Activated T-cell treated with anti-CD3 and anti-CD28 coated beads, Interleukin-2, amount 50 U/mL, for 48 hours (primary cell): ENCODE results near the gene MCM3AP.
"Not testable (repeated sequence)": the region's sequence is repeated elsewhere in the genome, so short reads cannot be mapped to it uniquely, and the experiment has no call there.

Experiments used
- DNase-seq, 2 experiments: peaks; one replicate each; pipeline ENCODE4 v3.0.0-alpha.2; 2020

The MCM3AP gene

GRCh38 chr21:46239817-46240325 lies 45.5 kb downstream of the MCM3AP start:
- DNase-seq: no peak

DNA sequence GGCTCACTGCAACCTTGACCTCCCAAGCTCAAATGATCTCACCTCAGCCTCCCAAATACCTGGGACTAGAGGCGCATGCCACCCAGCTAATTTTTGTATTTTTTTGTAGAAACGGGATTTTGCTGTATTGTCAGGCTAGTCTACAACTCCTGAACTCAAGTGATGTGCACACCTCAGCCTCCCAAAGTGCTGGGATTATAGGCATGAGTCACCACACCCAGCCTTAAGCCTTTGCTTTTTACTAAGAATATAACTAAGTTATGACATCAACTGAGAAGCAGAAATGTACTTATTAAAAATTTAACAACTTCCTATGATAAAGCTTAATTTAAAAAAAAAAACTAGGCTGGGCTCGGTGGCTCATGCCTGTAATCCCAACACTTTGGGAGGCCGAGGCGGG lies 47.9 kb downstream of the MCM3AP start:
- no peak for DNase-seq

- no peak for DNase-seq
These were observed 50.9 kb downstream of the MCM3AP start for GRCh38 chr21:46234436-46234950.

GRCh38 chr21:46229923-46230260 lies 55.5 kb downstream of the MCM3AP start:
- DNase-seq: no peak

- DNase-seq: no peak
These were observed 56.1 kb downstream of the MCM3AP start for GRCh38 chr21:46229133-46229922.

- peak; percentile 96 for DNase-seq
These were observed 56.9 kb downstream of the MCM3AP start, which contains the start of gene LSS for GRCh38 chr21:46228345-46229051. Gene LSS, minus strand, starts transcription at chr21:46228774. Its CDS starts 29 bp downstream, at chr21:46228745.

DNA sequence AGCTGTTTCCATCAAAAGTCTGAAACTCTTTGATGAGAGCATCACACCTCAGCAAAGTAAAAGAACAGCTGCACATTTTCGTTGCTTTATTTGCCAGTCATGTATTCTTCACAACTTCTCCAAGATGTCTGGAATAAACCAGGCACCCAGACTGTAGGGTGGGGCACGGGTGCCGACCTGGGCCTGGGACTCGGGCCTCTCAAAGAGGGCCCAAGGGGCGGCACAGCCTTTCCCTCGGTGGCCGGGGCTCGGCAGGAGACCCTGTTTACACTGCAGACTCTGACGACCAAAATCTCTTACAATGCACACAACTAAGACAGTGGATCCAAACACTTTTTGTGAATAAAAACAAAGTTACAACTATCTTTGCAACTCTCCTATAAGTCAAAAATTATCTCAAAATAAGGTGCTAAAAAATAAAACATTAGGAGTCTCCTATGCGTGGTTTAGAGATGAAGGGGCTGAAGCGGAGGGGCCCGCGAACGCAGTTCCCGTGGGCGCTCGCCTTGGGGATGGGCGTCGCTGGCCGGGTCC lies 57.5 kb downstream of the MCM3AP start:
- DNase-seq: no peak

- no peak for DNase-seq
These were observed 58.4 kb downstream of the MCM3AP start for GRCh38 chr21:46226920-46227599.

- DNase-seq: no peak
These were observed 59.3 kb downstream of the MCM3AP start for GRCh38 chr21:46226146-46226545.

DNA sequence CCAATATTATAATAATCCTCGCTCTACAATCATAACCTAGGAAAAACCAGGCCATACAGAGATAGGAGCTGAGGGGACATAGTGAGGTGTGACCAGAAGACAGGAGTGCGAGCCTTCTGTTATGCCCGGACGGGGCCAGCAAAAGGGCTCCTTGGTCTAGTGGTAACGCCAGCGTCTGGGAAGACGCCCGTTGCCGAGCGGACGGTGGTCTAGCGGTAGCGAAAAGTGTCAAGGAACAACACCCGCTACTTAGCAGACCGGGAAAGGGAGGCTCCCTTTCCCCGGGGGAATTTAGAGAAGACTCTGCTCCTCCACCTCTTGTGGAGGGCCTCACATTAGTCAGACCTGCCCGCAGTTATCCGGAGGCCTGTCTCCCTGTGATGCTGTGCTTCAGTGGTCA lies 61.8 kb downstream of the MCM3AP start:
- not testable (repeated sequence) for DNase-seq

DNA sequence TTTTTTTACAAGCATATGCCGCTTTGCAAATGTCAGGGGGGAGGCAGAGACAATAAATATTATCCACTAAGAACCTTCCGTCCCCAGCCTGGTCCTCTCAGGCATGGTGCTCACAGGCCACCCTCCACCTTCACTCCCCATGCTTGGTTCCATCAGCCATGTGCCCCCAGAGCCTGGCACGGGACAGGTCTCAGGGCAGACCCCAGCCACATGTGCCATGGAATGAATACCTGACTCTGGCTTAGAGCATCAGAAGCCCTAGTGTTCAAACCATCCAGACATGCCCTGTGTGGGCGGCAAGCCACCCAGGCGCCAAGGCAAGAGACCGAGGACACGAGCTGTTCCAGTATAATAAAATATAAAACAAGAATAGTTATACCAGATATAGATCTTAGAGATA lies 62.2 kb downstream of the MCM3AP start:
- no peak for DNase-seq

GRCh38 chr21:46222436-46223116 lies 62.8 kb downstream of the MCM3AP start:
- DNase-seq: no peak

- DNase-seq: no peak
These were observed 63.6 kb downstream of the MCM3AP start for GRCh38 chr21:46221664-46222435.

- DNase-seq: no peak
These were observed 64.6 kb downstream of the MCM3AP start for GRCh38 chr21:46220847-46221246.

GRCh38 chr21:46220275-46220810 lies 65.1 kb downstream of the MCM3AP start:
- no peak for DNase-seq

DNA sequence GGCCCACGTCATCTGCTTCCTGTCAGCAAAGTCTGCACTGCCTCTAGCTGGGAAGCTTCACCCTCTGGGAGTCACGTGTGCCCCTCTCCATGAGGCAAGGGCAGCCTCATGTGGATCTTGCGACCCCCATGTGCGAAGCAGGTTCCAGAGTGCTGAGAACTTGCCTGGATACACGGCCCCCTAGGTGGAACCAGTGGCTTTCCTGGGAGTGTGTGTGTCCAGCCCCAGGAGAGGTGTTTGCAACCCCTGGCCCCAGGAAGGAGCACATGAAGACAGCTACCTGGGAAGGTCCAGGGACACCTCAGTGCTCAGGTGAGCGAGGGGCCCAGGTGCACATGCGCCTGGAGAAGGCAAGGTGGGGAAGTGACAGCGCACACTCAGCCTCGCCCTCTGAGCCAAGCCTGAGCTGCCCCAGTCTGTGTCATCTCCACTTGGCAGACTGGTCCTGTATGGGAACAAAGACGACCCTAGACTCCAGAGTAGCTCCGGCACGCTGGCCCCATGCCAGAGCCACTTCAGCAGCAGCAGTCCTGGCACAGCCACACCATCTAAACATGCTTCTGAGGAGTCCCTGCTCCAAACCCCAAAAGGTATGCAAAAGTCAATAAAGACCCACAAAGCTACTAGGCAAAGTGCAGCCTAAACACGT lies 65.7 kb downstream of the MCM3AP start:
- no peak for DNase-seq

DNA sequence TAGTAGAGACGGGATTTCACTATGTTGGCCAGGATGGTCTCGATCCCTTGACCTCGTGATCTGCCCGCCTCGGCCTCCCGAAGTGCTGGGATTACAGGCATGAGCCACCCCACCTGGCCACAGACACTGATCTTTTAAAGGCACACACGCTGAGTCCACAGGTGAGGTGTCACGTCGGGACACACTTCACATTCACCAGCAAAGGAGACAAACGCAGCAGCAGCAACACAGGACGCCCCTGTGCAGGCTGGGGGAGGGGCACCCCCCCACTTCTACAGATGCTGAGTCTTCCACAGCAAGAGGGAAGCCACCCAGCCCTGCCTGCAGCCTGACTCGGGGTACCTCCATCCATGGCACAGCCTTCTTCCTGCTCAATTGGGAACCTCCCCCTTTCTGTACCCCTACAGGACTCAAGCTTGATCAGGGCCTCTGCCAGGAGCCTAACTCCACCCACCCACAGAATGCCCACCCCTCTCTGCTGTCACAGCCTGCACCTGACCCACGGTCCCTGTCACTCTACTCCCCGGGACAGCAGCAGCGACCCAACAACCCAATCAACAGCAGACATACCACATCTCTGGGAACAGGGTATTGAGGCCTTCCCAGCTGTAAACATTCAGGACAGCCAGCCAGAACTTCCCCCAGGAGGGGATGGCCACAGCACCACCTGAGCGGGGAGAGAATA lies 66.4 kb downstream of the MCM3AP start:
- DNase-seq: no peak

- DNase-seq: no peak
These were observed 67.8 kb downstream of the MCM3AP start for GRCh38 chr21:46217511-46218196.

- no peak for DNase-seq
These were observed 69.2 kb downstream of the MCM3AP start for GRCh38 chr21:46216132-46216747.
